GM23248 (cell line): ENCODE measurements around the gene SERINC2.

Experiments used
- EZH2 ChIP-seq: fragments of 200-600 bp; sonication (generic); IDR thresholded peaks from 2 replicates; pipeline ENCODE4 v1.6.1; 2018; ENCODE audit warnings: antibody characterized with exemption, mild to moderate bottlenecking; ENCODE audit not compliant: insufficient read depth, poor library complexity, severe bottlenecking
- EZH2phosphoT487 ChIP-seq: fragments of 200-600 bp; sonication (generic); IDR thresholded peaks from 2 replicates; pipeline ENCODE4 v1.6.1; 2018; ENCODE audit warnings: antibody characterized with exemption, moderate library complexity, mild to moderate bottlenecking, low read depth; ENCODE audit not compliant: insufficient read depth

GRCh38 chr1:31380181-31380580 lies 32.8 kb upstream of the SERINC2 start:
- no peak for TF ChIP-seq EZH2phosphoT487
- no peak for TF ChIP-seq EZH2
